Measurements from ENCODE around the gene MELTF. TPM values are rescaled to one million over a fixed set of nuclear protein-coding genes. Genes with fewer than 3 reads are reported as not detected.

Gene MELTF
- total and polyA plus RNA-seq, 2 of the 13 experiments (the other 11 are each of a cell fraction or from before 2014, with no cell fraction given), result 3.2 to 7.5 TPM

- TF ChIP-seq, protein P1, sequence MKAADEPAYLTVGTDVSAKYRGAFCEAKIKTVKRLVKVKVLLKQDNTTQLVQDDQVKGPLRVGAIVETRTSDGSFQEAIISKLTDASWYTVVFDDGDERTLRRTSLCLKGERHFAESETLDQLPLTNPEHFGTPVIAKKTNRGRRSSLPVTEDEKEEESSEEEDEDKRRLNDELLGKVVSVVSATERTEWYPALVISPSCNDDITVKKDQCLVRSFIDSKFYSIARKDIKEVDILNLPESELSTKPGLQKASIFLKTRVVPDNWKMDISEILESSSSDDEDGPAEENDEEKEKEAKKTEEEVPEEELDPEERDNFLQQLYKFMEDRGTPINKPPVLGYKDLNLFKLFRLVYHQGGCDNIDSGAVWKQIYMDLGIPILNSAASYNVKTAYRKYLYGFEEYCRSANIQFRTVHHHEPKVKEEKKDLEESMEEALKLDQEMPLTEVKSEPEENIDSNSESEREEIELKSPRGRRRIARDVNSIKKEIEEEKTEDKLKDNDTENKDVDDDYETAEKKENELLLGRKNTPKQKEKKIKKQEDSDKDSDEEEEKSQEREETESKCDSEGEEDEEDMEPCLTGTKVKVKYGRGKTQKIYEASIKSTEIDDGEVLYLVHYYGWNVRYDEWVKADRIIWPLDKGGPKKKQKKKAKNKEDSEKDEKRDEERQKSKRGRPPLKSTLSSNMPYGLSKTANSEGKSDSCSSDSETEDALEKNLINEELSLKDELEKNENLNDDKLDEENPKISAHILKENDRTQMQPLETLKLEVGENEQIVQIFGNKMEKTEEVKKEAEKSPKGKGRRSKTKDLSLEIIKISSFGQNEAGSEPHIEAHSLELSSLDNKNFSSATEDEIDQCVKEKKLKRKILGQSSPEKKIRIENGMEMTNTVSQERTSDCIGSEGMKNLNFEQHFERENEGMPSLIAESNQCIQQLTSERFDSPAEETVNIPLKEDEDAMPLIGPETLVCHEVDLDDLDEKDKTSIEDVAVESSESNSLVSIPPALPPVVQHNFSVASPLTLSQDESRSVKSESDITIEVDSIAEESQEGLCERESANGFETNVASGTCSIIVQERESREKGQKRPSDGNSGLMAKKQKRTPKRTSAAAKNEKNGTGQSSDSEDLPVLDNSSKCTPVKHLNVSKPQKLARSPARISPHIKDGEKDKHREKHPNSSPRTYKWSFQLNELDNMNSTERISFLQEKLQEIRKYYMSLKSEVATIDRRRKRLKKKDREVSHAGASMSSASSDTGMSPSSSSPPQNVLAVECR (CRISPR knock-in tag; IDR thresholded peaks at IDR 0.05; ENCODE audit: borderline replicate concordance), result no peak
- TF ChIP-seq MLX (CRISPR knock-in tag; IDR thresholded peaks at IDR 0.05), result no peak
- TF ChIP-seq MAFK (conservative IDR thresholded peaks at IDR 0.05 in 1 of 2, IDR thresholded peaks at IDR 0.05 in 1 of 2; ENCODE audit: low read length in 2 of 2), result no peak
- TF ChIP-seq, protein P2, sequence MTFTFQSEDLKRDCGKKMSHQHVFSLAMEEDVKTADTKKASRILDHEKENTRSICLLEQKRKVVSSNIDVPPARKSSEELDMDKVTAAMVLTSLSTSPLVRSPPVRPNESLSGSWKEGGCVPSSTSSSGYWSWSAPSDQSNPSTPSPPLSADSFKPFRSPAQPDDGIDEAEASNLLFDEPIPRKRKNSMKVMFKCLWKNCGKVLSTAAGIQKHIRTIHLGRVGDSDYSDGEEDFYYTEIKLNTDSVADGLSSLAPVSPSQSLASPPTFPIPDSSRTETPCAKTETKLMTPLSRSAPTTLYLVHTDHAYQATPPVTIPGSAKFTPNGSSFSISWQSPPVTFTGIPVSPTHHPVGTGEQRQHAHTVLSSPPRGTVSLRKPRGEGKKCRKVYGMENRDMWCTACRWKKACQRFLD (CRISPR knock-in tag; IDR thresholded peaks at IDR 0.05; ENCODE audit: borderline replicate concordance), result no peak
- TF ChIP-seq PHB2 (IDR thresholded peaks at IDR 0.05; ENCODE audit: partially characterized antibody), result no peak
These were observed 7.0 kb downstream of the MELTF start (continued) for GRCh38 chr3:197022405-197023231.

Data from HepG2 (cell line).